HK-2 (cell line): ENCODE measurements around the gene RIMBP2.

Source experiments
- DNase-seq: peaks from one replicate; pipeline ENCODE4 v3.0.0-alpha.2; 2018; ENCODE audit not compliant: unreplicated experiment

The RIMBP2 gene

DNA sequence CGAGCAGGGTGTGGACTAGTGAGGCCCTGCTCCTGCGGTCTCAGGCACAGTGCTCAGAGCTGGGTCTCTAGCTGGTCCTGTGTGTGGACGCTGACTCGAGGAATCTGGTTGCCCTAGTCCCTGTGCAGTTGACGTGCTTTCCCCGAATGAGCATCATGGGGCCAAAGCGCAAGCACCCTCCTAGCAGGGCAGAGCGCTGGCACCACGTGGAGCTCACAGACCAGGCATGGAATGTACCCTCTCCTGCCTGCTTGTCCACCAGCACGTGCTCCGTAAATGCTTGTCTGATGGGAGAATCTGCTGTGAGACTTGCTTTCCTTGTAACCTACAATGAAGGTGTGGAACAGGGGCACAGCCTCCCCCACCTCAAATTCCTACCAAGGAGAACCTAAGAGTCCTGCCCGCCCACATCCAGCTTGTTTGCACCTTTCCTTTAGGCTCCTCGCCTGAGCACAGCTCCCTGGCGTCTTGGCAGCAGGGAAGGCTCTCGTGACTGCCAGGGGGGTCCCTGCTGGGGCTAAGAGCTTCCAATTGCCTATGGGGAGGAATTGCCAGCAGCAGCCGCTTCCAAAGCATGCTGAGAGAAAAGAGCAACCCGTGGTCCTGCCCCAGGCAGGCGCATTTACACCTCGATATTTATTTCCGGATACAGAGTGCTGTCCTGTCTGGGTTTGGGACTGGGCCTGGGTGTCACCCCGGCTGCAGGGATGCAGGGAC is 253.4 kb downstream of the RIMBP2 start:
- DNase-seq = no peak

DNA sequence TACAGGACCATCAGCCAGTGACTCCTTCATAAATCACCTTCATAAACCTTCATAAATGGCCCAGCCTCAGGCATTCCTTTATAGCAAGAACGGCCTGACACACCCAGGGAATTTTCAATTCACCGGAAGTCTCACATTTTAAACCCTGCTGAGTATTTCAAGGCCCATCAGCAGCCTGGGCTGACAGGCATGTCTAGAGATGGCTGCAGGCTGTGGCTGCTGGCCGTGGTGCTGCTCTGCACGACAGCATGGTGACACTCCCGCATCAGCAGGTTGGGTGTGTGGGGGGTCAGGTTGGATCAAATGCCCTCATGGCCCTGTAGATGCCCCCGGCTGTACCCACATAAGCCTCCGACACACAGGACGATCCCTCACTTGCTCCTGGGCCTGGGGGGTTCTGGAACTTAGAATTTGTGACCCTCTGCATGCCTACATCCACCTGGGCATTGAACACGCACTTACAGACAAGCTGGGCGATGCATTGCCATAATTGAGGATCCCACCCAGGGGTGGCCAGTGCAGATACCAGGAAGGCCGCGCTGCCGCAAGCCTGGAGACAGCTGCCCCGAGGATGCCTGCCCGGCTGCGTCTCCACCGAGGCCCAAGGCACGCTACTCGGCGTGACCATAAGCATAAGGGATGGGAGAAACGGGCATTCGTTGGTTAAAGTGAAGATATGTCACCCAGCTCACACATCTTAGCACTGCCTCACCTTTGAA is 254.1 kb downstream of the RIMBP2 start:
- no peak for DNase-seq

DNA sequence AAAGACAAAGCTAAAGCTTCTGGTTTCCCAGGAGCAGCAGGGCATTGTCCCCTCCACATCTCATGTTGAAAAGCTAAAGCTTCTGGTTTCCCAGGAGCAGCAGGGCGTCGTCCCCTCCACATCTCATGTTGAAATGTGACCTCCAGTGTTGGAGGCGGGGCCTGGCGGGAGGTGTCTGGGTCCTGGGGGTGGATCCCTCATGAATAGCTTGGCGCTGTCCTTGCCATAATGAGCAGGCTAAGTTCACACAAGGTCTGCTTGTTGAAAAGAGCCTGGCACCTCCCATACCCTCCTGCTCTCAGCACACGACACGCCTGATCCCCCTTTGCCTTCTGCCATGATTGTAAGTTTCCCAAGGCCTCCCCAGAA is 254.7 kb downstream of the RIMBP2 start:
- no peak for DNase-seq

DNA sequence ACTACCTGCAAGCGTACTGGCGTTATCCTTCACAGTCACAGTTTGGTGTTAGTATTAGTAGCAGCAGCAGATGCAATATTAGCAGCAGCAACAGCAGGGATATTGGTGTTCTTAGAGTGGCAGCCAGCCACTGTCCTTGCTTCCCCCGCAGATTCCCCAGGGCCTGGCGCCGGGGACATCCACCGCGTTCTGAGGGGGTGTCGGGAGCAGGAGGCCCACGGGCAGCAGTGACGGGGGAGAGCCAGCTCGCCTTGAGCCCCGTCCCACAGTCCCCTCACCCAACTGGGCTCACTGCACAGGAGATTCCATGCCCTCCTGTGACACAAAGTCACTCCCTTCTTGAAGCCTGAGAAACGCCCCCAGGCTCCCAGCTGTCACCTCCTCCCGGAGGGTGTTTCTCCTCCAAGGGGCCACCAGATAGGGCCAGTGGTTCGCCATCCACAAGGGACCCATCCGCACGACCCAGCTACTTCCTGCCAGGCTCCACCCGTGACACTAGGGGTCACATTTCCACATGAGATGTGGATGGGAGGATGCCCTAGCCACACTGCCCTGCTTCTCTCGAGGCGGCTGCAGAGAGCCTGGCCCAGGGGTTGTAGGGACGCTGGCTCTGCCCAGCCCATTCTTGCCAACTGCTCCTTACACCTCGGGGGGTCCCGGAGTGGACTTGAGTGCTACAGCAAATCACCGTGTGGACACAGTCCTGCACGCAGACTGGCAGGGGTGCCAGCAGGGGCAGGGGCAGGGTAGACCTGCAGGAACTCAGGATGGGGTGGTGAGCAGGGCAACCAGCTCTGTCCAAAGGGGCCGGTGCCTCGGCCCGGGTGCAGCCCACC is 255.3 kb downstream of the RIMBP2 start:
- DNase-seq = no peak

DNA sequence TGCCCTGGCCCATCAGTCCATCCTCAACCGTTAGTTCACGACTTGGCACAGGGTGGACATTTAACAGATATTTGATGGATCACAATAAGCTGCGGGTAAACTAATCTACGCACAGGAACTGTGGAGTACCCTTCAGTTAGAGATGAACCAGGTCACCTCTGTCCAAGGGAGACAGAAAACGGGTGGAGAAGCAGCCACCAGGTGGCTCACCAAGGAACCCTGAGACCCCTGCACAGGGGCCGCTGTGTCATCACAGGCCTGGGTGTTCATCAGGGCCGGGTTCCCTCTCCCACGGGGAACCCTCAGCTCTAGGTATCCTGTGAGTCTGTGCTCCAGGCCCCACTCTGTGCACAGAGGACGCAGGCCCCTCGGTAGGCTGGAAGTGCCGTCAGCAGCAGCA is 256.2 kb downstream of the RIMBP2 start:
- DNase-seq = no peak

DNA sequence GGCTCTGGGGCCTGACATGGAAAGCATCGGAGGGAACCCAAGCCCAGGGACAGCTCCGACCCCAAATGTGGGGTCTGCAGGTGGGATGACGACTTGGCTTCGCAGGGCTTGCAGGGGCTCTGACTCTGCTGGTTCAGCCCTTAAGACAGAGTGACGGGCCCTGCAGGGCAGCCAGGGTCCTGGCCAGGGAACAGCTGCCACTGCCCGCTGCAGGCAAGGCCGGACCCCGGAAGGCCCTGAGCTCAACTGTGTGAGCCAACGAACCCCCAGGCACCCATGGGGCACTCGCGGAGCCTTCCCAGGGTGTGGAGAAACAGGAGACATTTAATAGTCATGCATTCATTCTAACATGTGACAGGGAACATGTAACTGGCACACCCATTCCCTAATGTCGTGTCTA is 257.8 kb downstream of the RIMBP2 start:
- DNase-seq = no peak

DNA sequence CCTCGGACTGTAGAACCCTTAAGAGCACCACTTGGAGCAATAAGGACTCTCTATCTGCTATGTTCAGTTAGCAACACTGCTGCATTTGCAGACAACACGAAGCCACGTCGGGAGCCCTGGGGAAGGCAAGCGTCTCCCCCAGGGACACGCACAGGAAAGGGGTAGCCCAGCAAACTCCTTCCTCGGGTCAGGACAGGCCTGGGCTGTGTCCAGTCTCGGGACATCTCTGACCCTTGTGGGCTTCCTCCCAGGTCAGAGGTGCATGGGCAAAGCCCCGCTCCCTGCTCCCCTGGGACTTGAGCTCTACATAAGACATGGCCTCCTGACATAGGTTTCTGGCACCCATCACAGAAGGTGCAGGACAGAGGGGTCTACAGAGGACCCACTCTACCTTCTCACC is 258.9 kb downstream of the RIMBP2 start:
- DNase-seq = no peak

DNA sequence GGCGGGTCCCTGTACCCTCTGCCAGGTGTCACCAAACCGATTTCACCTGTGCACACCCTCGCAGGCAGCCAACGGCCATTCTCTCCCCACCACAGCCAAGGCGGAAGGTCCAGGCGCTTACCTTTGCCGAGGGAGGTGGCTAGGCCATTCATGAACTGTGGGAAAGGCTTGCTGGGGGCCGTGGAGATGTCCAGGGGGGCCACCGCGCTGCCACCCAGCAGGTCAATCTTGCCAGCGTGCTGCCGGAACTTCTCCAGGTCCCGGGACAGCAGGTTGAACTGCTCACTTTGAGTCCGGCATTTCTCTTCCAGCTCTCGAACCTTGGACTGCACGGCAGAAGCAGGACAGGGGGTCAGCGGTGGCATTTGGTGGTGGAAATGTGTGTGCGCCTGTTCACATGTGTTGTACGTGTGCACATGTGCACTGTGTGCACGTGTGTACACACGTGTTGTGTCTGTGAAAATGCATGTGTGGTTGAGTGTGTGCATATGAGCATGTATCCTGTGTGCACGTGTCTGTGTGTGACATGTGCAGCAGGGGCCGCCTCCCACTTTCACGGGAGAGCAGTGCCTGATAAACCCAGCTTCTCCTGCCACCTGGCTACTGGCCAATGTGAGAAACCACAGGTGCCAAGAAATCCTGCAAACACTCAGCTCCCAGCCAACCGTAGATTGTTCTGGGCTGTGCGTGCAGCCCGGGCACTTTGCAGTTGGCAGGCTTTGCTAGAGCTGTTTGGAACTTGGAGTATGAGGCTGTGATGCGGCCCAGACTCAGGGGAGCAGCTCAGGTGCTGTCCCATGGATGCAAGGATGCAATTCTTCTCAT is 259.5 kb downstream of the RIMBP2 start:
- DNase-seq = no peak

DNA sequence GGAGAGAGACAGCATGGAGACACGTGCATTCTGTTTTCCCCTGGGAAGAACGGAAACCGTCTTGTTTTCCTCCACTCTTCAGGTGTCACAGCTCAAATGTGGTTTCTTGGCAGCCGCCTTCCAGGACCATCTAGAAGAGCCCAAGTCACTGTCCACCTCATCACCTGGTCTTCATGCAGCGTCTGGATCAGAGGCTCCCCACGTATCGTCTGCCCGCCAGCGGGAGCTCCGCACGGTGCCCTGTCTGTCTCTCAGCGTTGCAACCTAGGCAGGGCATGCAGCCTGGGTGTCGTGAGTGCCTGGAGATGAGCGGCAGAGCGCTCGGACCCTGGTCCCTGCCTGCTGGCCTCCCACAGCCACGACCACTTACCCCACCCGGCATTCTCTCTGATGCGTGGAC is 260.9 kb downstream of the RIMBP2 start:
- DNase-seq = no peak

DNA sequence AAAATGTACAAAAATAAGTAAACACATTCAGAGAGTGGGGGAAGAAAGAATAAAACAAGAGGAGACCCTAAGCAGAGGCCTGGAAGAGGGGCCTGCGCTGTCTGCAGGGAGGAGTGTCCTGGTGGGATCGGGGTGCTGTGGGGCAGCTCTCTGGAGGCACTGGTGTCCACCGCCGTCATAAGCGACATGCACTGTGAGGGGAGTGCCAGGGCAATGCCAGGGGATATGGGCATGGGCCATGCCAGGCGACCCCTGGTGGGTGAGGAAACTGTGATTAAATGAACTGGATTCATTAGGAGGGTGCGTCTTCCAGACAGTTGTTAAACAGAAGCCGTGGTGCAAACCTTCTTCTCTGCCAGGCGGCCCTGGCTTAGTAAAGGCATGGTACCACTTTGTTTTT is 261.8 kb downstream of the RIMBP2 start:
- DNase-seq = no peak

DNA sequence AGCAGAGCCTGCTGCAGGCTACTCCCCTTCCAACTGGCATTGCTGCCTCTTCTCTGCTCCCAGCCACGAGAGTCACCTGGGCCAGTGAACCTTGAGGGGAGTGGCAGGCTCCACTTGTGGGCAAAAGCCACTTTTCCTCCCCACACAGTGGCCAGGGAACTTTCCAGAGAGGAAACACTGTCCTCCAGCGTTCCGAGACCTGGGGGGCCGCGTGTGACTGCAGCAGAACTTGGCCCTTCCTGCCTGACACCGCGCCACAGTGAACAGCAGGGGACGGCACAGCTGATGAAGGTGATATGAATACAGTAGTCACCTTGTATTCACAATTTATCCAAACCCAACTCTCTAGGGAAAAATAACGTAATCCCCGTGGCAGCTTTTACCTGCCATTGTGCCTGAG is 263.6 kb downstream of the RIMBP2 start:
- DNase-seq = no peak

DNA sequence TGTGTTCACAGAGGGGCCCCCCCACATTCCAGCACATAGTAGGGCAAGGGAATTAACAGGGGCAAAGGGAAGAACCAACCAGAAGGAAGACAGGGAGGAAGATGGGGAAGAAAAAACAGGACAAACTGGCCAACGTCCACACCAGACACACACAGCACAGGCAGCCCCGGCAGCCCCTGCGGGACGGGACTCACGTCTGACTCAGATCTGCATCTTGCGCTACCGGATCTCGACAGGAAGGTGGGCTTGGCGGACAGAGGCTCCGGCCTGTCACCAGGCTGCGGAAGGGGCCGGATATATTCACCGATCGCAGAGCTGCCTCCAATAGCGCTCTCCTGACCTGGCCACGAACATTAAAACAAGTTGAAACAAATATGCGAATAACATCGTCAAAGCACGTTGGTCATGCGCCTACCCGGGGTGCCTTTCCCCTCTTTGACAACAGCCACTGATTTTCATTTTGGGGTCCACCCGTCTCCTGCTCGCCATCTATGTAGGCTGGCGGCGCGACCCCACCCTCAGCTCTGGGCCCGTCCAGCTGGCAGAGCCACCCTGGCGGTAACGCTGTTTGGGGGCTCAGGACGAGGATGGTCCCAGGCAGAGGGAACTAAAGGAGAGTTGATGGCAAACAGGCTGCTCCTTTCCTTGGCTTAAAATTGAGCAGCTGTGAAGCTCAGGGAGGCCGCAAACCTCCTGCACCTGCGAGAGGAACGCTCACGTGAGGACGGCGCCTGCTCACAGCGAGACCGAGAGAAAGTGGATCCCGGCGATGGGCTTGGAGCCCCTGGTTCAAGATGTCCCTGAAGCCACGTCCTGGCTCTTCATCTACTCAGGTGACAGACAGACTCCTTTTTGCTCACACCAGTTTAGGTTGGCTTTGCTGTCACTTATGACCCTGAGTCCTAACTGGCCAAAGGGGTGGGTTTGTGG is 264.8 kb downstream of the RIMBP2 start:
- no peak for DNase-seq

DNA sequence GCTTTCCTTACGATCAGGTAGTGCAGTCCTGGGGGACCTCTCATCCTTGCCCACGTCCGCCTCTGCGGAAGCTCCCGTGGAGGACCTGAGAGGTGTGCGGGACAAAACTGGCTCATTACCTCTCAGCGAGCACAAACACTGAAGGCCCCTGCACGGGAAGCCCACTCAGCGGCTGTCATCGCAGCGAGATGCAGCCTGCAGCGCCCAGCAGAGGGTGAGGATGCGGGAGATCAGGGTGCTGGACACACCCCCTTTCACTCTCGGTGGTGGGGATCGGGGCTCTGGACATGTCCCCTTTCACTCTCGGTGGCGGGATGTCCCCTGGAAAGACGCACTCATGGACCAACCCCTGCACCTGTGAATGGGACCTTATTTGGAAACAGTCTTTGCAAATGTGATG is 266.8 kb downstream of the RIMBP2 start:
- DNase-seq = no peak

DNA sequence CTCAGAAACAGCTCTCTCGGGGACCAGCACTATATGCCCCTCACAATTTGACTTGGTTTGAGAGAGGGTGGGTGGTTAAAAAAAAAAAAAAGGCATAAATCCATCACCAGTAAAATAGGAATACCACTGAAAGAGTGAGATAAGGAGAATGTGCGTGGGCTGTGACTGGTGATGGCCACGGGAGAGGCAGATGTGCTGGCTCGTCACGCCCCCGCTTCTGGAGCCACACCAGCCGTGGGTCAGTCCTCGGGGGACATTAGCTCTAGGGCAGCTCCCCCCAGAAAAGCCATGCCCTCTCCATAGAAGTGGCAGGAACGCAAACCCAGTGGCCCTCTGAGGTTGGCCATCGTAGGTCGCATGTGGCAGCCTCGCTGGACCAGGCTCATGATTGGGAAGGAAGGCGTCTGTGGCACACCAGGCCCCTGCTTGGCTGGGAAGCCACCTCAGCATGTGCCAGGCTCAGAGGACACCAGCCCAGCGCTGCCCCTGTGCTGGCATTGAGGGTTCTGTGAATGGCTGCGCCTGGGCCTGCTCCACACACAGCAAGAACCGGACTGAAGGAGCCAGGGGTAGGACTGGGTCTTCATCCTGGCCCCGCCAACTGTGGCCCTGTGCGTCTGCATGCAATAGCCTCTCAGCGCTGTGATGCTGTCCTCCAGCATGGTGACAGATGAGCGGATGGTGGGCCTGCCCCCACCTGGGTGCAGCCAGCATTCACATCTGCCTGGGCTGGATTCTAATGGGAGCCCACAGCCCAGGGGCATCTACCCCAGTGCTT is 267.9 kb downstream of the RIMBP2 start:
- DNase-seq = no peak

DNA sequence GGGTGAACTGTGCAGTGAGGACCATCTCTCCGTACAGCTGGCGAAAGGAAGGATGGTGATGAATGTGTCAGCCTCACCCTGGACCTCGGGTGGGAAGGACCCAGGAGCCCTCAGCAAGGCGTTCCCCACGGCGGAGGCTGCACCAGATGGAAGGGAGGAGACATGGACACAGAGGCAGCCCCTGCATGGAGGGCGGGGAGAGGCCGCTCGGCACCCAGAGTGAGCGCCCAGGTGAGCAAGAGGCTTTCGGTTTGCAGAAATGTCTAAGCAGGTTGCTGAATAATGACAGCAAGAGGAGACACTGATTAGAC is 268.5 kb downstream of the RIMBP2 start:
- DNase-seq = no peak

DNA sequence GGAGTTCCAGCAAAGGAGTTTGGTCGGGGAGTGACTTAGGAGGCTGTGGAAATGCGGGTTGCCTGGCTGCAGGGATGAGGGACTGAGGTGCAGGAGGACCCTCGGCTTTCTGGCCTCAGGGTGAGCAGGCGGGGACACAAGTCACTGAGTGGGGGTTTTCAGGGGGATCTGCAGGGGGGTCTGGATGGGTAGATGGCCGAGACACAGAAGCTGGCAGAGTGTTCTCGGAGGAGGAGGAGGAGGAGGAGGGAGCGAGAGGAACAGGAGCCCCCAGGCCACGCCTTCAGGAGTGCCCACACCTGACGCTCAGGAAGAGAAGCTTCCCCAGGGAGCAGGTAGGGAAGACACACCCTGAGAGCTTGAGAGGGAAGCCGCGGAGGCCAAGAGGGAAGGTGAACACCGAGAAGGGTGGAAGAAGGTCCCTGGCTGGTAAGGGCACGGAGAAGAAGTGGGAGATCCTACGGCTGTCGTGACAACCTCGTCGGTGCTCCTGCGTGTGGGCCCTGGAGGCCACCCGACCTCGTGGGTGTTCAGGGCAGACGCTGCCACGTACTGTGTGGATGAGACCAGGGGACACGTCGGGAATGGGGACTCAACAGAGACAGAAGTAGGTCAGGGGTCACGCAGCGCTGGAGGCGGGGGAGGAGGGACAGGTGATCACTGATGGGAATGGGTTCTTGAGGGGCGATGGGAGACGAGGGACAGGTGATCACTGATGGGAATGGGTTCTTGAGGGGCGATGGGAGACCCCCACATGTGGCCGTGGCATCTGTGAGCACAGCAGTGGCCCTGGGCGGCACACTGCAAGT is 269.0 kb downstream of the RIMBP2 start:
- DNase-seq = no peak

DNA sequence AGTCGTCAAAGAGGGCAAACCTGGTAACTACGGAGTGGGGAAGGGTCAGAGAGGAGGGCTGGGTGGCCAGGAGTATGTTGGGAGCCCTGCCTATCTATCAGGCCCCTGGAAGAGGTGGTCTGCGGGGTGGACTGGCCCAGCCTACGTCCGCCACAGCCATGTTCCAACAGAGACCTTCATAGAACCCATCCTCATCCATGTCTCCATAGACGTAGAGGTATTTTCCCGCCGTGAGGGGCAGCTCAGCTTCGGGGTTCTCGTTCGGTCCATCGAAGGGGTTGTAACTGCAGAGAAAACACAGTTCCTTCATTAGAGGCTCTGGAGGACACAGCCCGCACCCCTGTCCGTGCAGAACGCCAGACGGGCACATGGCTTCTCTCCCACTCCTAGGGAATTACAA is 271.1 kb downstream of the RIMBP2 start:
- no peak for DNase-seq

DNA sequence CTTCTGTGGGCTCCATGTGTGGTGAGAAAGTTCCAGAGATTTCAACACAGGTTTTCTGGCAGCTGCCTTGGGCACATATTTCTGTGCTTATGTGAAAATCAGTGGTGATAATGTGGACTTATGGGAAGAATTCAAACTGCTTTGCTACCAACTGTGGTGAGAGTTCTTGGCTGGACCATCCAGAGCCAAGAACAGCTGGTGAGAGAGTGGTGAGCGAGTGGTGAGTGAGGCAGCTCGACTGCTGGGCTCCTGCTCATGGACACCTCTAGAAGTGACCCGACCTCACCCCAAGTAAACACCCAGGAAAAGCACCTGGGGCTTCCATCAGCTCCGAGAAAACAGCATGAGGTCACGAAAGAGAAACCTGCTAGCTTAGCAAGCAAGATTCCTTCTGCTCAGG is 272.0 kb downstream of the RIMBP2 start:
- DNase-seq = no peak
